ENCODE measurements around the gene MYL12A. TPM values are rescaled to one million over a fixed set of nuclear protein-coding genes. Genes with fewer than 3 reads are reported as not detected.
"Not testable (repeated sequence)": the region's sequence is repeated elsewhere in the genome, so short reads cannot be mapped to it uniquely, and the experiment has no call there.

The MYL12A gene
- total RNA-seq: 241 TPM

DNA sequence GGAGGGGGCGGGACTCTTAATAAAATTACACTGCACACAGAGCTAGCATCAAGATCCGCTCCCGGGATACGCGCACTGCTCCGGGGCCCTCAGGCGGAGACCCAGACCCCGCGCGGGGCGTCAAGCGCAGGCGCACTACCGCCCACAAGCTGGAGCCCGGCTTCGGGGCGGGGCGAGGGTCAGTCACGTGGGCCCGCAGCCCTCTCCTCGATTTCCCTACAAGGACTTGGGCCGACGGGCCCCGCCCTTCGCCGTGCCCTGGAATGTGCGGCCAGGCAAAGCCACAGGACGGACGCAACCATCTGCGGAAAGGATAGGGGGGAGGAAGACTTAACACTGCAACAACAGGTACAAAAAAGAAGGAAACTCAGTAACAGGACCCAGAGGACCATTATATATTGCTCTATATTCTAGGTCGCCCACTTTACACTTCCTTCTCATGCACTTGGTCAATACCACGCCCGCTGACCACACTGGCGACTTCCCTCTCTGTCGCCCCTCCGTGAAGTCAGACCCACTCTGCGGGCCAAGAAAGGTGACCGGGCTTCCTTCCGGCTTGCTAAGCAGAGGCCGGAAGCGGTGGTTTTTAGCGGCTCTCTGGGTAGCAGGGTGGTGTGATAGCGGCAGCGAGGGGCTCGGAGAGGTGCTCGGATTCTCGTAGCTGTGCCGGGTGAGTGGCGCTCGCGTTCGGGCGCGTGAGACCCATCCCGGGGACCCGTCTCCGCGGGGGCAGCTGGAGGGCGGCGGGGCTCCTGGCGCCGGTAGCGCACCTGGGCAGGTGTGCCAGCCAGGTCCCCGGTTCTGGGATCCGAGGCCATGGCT, at the start of gene MYL12A:
Gene MYL12A, plus strand, starts transcription at position 562 of the 822 bp plus-strand sequence. CDS start 5,447 bp downstream, outside the sequence.
- ATAC-seq: peak; percentile 92

DNA sequence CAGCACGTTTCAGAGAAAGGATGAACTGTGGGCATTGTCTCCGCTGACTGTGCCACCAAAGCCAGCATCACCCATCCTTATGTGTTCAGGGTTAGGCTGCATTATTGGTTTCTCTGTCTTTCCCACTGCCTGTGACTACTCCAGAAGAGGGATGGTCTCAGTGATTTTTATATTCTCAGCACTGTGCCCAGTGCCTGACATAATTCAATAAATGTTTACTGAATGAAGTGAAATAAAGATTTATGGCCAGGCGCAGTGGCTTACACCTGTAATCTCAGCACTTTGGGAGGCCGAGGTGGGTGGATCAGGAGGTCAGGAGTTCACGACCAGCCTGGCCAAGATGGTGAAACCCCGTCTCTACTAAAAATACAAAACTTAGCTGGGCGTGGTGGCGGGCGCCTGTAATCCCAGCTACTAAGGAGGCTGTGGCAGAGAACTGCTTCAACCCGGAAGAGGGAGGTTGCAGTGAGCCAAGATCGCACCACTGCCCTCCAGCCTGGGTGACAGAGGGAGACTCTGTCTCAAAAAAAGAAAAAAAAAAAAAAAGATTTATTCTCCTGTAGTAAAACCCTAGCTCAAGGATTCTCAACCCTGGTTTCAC, 49.2 kb upstream of the MYL12A start:
- not testable (repeated sequence) for ATAC-seq

DNA sequence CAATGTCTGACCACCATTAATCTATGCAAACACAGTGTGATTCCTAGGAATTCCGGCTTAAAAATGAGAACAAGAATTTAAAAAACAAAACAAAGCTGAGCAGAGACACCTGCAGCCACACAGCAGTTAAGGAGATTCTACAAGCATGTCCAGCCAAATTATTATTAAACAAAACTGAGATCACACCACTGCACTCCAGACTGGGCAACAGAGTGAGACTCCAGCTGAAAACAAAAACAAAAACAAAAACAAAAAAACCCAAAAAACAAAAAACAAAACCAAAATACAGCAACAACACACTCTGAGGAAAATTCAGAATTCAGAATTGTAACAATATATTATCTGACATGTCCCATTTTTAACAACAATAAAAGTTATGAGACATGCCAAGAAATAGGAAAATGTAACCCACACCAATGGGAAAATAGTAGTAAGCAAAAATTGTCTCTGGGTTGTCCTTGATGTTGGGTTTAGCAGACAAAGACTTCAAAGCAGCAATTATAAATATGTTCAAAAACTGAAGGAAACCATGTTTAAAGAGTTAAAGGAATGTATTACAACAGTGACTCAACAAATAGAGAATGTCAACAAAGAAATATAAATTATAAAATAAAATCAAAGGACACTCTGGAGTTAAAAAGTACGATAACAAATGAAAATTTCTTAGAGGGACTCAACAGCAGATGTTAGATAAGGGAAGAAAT, 47.5 kb upstream of the MYL12A start:
- no peak for ATAC-seq

DNA sequence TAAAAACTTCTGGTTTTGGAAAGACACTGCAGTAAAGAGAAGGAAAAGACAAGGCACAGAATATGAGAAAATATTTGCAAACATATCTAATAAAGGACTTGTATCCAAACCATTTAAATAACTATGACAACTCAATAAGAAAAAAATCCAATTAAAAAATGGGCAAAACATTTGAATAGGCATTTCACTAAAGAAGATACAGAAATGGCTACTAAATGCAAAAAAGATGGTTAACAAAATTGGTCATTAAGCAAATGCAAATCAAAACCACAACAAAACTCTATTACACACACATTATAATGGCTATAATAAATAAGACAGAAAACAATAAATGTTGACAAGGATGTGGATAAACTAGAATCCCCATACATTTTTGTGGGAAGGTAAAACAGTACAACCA, 42.4 kb upstream of the MYL12A start:
- no peak for ATAC-seq

DNA sequence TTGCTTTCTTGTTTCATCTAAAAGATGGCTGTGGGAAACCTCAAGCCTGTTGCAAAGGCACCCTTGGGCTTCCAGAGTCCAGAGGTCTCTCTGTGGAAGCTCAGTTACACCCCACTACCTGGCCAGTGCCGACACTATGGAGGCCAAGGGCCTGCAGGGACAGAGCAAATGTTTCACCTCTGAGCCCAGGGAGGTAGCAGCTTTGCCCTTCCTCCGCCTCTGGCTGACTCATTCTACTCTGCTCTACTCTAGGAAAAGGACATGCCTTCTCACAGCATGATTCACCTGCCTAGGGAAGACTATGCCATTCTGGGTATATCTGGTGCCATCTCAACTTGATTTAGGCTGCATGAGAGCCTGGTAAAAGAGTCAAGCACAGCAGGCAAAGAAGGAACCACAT, 40.0 kb upstream of the MYL12A start:
- peak; percentile 92 for ATAC-seq

DNA sequence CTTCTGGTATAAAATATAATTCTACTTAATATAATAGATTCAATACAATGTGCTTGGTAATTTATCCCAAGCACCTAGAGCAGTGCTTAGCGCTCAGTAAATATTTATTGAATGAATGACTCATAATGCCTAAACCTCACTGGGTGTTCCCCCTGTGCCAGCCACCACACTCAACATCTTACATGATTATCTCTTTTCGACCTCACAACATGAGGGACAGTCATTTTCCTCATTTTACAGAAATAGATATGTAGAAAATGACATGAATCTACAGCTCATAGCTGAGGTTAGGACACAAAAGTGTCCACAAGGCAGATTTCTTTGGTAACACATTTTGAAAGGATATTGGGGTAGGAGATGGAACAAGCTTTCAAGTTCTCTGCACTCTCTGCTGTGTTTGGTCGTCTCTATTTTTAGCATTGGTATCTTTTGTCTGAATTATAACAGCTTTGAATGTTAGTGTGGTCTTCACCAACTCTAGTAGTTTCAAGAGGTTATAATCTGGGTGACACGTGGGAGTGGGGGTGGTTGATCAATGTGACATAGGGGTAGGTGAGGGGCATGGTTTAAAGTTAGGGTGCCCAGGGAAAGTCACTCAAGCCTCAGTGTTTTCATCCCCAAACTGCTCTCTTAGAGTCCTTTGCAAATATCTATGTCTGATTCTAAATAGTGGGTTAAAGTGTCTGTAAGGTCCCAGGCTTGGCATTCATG, 37.6 kb upstream of the MYL12A start:
- no peak for ATAC-seq

DNA sequence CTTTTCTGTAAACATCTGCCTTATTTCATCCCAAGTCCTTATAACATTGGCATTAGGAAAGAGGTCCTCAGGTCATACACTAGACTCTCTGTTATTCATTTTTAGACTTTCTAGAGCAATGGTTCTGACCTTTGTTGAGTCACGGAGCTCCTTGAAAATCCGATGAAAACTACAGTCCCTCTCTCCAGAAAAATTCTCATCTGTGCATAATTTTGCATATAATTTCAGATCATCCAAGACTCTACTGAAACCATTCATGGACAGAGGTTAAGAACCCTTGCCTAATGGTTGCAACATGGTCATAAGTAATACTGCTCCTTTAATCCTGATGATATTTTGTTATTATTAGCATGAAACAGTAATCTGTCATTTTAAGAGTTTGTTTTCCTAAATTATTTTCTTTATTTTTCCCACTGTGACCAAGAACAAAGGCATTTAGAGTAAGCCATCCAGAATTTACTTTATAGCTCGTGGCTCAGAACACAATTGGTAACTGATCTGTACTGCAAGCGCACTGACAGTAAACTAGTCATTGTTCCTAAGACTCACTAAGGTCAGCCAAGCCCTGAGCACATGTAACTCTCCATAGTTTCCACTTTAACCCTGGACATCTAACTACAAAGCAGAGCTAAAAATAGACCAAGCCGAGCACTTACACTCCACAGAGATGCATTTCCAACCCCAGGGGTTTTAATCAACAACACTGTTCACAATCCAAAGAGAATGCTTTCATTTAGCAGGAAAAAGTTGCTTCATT, 36.2 kb upstream of the MYL12A start:
- no peak for ATAC-seq

DNA sequence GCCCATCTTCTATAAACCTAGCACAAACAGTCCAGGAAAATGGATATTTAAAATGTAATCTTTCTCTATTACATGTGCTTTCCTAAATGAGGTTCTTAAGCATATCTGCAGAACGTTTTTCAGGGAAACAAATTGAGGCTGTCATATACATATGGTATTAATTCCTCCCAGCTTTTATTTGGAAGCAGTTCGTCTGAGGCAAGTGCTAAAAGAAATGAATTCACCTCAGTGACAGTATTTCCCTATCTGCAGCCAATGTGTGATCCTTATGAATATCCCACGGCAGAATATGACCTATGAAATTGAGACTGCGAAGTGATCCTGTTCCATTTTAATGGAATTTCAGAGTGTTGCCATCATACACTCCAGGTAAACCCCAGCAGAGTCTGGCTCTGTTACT, 34.9 kb upstream of the MYL12A start:
- no peak for ATAC-seq

DNA sequence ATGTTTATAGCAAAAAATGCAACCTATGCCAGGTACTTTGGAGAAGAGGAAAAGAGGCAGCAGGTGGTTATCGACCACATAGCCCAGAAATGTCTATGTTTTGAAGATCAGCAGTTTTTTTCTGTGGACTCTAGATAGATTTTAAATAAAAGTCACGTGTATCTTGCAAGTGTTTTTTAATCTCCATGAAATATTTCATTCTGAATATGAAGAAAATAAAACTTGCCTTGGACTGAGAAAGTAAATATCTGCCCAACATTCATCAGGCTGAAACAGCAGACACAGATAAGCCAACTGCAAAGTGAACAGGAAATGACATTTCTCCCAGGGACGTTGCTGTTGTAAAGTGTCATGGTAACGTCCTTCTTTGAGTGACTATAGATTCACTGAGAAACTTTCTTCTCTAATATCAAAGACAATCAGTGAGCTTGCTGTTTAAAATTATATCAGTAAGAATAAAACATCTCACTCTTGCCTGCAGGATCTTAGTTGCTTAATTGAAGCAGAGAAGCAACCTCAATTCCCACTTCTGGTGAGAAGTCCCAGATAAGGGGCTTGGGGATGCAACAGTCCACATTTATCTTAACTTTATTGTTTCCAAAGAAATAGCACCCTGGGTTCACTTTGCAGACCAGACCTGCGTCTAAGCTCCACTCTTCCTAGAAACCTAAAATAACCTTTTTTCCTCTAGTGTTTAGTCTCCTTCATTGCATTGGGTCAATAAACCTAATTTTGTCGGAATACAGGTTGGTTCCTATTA, 34.1 kb upstream of the MYL12A start:
- ATAC-seq: no peak

DNA sequence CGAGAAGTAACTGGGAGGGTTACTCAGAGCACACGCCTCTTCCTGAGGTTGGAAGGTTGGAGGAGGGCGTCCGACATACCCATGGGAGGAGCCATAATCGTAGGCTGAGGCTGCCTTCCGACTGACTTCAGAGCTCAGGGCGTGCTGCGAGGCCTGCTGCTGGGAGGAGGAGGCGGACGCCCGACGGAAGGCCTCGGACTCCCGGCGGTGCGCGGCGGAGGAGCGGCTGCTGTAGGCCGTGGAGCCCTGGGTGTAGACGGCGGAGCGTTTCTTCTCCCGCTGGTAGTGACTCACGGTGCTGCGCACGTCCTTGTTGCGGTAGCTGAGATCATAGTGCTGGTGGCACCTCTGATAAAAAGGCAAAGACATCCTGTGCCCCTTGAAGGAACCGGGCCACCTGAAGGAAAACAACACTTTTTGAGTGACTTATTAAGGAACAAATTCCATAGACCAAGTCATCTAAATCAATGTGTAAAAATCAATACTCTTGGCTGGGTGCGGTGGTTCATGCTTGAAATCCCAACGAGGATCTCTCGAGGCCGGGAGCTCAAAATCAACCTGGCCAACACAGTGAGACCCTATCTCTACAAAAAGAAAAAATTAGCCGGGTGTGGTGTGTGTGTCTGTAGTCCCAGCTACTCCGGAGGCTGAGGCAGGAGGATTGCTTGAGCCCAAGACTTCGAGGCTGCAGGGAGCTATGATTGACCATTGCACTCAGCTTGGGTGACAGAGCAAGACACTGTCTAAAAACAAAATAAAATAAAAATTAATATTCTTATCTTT, 32.6 kb upstream of the MYL12A start:
- no peak for ATAC-seq

DNA sequence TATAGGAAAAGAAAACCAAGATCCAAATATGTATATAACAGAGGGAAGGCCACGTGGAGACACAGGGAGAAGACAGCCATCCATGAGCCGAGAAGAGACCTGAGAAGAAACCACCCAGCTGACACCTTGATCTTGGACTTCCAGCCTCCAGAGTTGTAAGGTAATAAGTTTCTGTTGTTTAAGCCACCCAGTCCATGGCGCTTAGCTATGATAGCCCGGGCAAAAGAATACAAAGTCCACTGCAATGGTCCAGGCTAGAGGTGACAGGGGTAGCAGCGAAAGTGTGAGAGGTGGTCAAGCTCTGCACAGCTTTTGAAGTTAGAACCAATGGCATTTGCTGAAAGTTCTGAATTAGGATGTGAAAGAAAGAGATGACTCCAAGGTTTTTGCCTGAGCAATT, 30.6 kb upstream of the MYL12A start:
- no peak for ATAC-seq

DNA sequence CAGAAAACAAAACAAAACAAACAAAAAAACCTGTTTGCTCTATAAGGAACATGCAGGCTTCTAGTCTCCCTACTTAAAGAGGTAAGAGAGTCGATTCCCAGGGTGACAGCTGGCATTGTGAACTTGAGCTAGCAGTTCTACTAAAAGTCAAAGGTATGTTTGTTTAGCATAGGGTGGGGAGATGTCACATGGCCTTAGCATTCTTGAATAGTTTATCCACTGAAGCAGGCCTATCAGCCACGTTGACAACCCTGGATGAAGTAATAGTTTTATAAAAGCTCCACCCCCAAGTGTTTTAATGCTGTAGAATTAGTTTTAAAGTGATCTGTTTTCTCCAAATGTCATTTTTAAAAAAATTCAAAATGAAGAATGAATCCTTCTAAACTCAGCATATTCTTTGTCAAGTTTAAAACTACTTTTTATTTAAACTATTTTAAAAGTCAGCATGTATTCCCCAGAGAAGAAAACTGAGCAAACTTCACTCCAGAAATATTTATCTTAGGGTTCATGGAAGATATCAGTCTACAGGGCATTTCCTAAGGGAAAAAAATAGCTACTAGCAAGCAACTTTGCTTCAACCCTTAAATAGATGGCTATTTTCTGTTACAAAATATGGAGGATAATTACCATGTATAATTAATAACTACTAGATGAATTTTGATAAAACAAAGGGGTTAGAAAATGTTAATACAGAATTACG, 29.5 kb upstream of the MYL12A start:
- ATAC-seq: peak; percentile 95

DNA sequence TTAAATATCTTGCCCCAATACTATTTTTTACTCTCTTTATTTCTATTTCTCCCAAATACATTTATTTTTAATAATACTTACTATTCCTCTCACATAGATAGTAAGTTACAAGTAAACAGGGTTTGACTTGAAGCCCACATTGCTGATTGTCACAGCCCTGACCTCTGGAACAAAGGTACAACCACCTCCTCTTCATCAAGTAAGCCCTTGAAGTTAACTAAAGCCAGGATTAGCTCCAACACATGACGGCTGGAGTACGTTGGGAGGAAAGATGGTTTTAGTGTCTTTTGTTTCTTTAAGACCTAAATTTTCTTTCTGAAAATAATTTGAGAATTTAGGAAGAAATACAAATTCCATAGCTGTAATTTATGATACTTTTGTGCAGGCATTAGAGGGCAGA, 28.8 kb upstream of the MYL12A start:
- no peak for ATAC-seq

DNA sequence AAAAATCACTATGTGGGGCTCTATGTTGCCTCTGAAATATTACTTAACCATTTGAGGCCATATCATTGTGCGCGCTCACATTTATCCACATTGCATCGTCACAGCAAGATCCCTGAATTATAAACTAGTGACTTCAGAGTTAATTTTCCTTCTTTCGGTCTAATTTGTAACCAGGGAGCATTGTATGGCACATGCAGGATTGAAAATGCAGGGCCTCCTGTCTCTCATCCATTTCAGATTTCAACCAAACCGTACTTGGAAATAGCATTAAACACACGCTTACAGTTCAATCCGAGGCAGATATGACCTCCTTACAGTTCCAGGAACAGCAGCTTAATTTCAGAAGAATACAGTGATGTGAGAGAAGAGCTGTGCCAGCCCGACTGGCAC, 28.4 kb upstream of the MYL12A start:
- no peak for ATAC-seq

DNA sequence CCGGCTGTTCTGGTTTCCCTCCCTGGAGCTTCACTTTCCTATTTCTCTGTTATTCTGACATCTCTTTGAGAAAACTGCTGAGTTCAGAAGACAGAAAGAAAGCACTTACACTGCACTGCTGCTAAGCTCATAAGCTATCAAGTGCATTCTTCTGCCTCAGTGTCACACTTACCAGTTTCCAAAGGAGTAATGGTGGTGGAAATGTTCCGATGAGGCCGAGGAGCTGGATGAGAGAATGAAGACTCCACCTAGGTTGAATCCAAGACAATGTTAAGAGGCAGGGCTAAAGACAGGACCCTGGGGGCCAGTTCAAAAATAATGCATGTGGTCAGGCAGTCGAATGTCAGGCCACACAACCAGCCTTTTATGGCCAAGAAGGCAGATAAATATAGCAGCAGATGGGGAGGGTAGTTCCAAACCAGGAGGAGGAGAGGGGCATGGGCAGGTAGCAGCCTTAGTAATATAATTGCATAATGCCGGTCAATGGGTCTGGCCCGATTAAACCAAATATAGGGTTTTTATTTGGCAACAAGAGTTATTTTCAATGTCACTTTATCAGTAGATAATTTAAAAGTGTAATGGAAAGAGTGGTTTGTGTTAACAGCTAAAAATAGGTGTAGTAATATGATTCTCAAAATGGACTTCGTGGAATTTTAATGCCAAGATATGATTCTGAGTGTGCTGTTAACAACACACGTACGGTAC, 27.8 kb upstream of the MYL12A start, which contains the start of gene MYOM1:
Gene MYOM1, minus strand, starts transcription at position 338 of the 705 bp plus-strand sequence. CDS start 4,745 bp downstream, outside the sequence.
- no peak for ATAC-seq

DNA sequence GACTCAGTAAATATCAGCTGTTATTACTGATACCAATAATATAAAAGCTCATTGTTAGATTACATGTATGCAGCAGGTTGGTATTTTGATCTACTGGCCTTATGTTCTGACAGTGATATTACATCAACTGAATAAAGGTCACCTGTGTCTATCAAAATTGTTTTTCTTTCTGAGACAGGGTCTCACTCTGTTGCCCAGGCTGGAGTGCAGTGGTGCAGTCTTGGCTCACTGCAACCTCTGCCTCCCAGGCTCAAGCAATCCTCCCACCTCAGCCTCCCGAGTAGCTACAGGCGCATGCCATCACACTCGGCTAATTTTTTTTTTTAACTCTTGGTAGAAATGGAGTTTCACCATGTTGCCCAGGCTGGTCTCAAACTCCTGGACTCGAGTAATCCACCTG, 26.7 kb upstream of the MYL12A start:
- ATAC-seq: not testable (repeated sequence)

DNA sequence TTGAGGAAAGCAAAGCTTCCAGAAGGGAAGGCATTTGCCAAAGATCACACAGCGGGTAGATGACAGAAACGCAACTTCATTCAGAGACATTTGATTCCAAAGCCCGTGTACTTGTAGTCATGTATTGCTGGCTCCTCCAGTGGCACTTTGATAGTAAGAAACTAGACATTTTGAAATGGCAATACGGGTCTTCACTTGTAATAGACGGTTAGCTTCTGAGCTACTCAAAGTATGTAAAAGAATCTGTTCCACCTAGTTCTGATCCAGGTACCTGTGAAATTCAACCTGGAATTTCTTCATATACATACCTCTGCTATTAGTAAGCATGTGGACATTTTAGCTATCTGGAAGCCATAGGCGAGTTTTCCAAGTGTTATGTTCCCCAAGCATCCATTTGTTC, 26.1 kb upstream of the MYL12A start:
- ATAC-seq: no peak

DNA sequence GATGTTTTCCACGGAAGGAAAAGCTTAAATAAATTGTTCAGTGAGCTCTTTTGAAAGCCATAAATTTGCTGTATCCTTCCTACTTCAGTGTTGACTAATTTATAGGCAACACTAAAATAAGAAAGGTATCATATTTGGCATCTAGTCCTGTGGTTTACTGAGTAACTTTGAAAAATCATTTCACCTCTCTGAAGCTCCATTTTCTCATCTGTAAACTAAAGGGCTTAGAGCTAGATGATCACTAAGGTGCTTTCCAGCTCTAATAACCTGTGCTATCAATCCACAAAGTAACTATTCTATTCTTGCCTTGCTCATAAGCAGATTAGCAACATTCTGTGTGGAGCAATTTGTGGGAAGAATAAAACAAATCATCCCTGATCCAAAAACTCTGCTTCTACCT, 24.2 kb upstream of the MYL12A start:
- no peak for ATAC-seq

DNA sequence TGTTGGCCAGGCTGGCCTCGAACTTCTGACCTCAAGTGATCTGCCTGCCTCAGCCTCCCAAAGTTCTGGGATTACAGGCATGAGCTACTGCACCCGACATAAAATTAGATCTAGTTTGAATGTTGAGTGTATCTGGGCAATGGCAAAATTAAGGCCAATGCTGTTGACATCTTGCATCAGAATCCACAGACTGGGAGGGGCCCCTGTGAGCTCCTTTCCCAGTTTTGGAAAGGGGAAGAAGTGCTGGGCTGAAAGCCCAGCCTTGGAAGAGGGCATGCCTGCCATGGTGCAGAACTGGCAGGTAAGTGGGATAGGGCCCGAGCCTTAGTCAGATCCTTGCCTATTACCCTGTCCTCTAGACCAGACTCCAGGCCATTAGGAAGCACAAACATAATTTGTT, 23.4 kb upstream of the MYL12A start:
- ATAC-seq: no peak
